HepG2 (cell line): Measurements from ENCODE around the gene TCEA3. TPM values are rescaled to one million over a fixed set of nuclear protein-coding genes. Genes with fewer than 3 reads are reported as not detected.

Source experiments
- AKAP8 ChIP-seq: sonication (generic); formaldehyde crosslinking; IDR thresholded peaks from 2 replicates; pipeline ENCODE4 v1.5.1; 2020; ENCODE audit warnings: mild to moderate bottlenecking, missing genetic modification reagents
- ARID4A ChIP-seq: sonication (generic); formaldehyde crosslinking; IDR thresholded peaks from 2 replicates; pipeline ENCODE4 v1.5.0; 2020; ENCODE audit warnings: mild to moderate bottlenecking, missing genetic modification reagents, borderline replicate concordance
- ARNT2 ChIP-seq: sonication (generic); formaldehyde crosslinking; IDR thresholded peaks from 2 replicates; pipeline ENCODE4 v1.8.0; 2022; ENCODE audit warnings: mild to moderate bottlenecking, low read depth, missing genetic modification reagents, moderate library complexity
- ATF3 ChIP-seq: sonication (generic); formaldehyde crosslinking; IDR thresholded peaks from 2 replicates; pipeline ENCODE4 v1.4.0; 2020; ENCODE audit warnings: missing genetic modification reagents
- CBFB ChIP-seq: sonication (generic); formaldehyde crosslinking; IDR thresholded peaks from 2 replicates; pipeline ENCODE4 v1.4.0; 2020; ENCODE audit warnings: missing genetic modification reagents
- CENPBD1 ChIP-seq: sonication (generic); formaldehyde crosslinking; IDR thresholded peaks from 2 replicates; pipeline ENCODE4 v1.8.0; 2022; ENCODE audit warnings: missing genetic modification reagents, low read depth, mild to moderate bottlenecking, borderline replicate concordance
- ETV5 ChIP-seq: IDR thresholded peaks from 2 replicates; pipeline ENCODE4 v1.6.1; 2018; ENCODE audit warnings: missing biosample characterization, missing genetic modification reagents, inconsistent platforms, borderline replicate concordance
- FOXO1 ChIP-seq: sonication (generic); formaldehyde crosslinking; IDR thresholded peaks from 2 replicates; pipeline ENCODE4 v1.4.0; 2020; ENCODE audit warnings: missing genetic modification reagents
- GMEB1 ChIP-seq: sonication (generic); formaldehyde crosslinking; IDR thresholded peaks from 2 replicates; pipeline ENCODE4 v1.5.1; 2020; ENCODE audit warnings: missing genetic modification reagents, mild to moderate bottlenecking, borderline replicate concordance
- JUN ChIP-seq: sonication (generic); formaldehyde crosslinking; IDR thresholded peaks from 2 replicates; pipeline ENCODE4 v1.4.0; 2020; ENCODE audit warnings: mild to moderate bottlenecking, missing genetic modification reagents
- MYC ChIP-seq: sonication (generic); formaldehyde crosslinking; IDR thresholded peaks from 2 replicates; pipeline ENCODE4 v1.9.0; 2021; ENCODE audit warnings: missing genetic modification reagents, borderline replicate concordance
- PLRG1 ChIP-seq: fragments of 450-650 bp; conservative IDR thresholded peaks from 2 replicates; pipeline ENCODE4 v1.6.1; 2016
- REPIN1 ChIP-seq: sonication (generic); formaldehyde crosslinking; IDR thresholded peaks from 2 replicates; pipeline ENCODE4 v1.8.0; 2022; ENCODE audit warnings: missing genetic modification reagents, low read depth, mild to moderate bottlenecking, borderline replicate concordance
- ZNF274 ChIP-seq: sonication (generic); formaldehyde crosslinking; IDR thresholded peaks from 2 replicates; pipeline ENCODE4 v1.5.1; 2020; ENCODE audit warnings: mild to moderate bottlenecking, missing genetic modification reagents
- ZNF547 ChIP-seq: sonication (generic); formaldehyde crosslinking; IDR thresholded peaks from 2 replicates; pipeline ENCODE4 v1.5.1; 2020; ENCODE audit warnings: mild to moderate bottlenecking, missing genetic modification reagents
- ZNF563 ChIP-seq: sonication (generic); formaldehyde crosslinking; IDR thresholded peaks from 2 replicates; pipeline ENCODE4 v1.8.0; 2022; ENCODE audit warnings: mild to moderate bottlenecking, moderate library complexity, missing genetic modification reagents
- ZNF589 ChIP-seq: sonication (generic); formaldehyde crosslinking; conservative IDR thresholded peaks from 2 replicates; pipeline ENCODE4 v1.8.0; 2022; ENCODE audit warnings: mild to moderate bottlenecking, moderate library complexity, missing genetic modification reagents
- ZNF709 ChIP-seq: sonication (generic); formaldehyde crosslinking; IDR thresholded peaks from 2 replicates; pipeline ENCODE4 v1.5.0; 2020; ENCODE audit warnings: mild to moderate bottlenecking, missing genetic modification reagents
- ZNF724P ChIP-seq: sonication (generic); formaldehyde crosslinking; IDR thresholded peaks from 2 replicates; pipeline ENCODE4 v1.8.0; 2022; ENCODE audit warnings: missing genetic modification reagents, borderline replicate concordance
- ZNF784 ChIP-seq: sonication (generic); formaldehyde crosslinking; IDR thresholded peaks from 2 replicates; pipeline ENCODE4 v1.5.1; 2020; ENCODE audit warnings: missing genetic modification reagents, mild to moderate bottlenecking, borderline replicate concordance
- ZSCAN21 ChIP-seq: sonication (generic); formaldehyde crosslinking; IDR thresholded peaks from 2 replicates; pipeline ENCODE4 v1.8.0; 2022; ENCODE audit warnings: mild to moderate bottlenecking, missing genetic modification reagents, moderate library complexity, borderline replicate concordance
- polyA plus RNA-seq, 8 experiments: library from polyadenylated mRNA; depleted of rRNA in 3 of 8; stranded (reverse) in 7 of 8; unstranded in 1 of 8; fragments of >200 nt; fragmentation: Illumina TruSeq in 4 of 8; extraction: Trizol in 4 of 8; gene quantifications; 2 replicates each; pipeline versions ENCODE4 v1.2.1 to v1.2.3, GENCODE V29; 2011 to 2016; ENCODE audit warnings: low read depth in 4 of 8, missing spikeins in 1 of 8, mixed read lengths in 1 of 8; ENCODE audit not compliant: insufficient read depth in 1 of 8
- total RNA-seq, 5 experiments: library from RNA; depleted of rRNA; stranded (reverse); fragments of >200 nt; fragmentation: Illumina TruSeq; extraction: Trizol; gene quantifications; 2 replicates each; pipeline ENCODE4 v1.2.3, GENCODE V29; 2016; ENCODE audit warnings: low read depth in 1 of 5

The TCEA3 gene
- total and polyA plus RNA-seq, 2 of the 13 experiments (the other 11 are each of a cell fraction or from before 2014, with no cell fraction given): 55.5 to 84.6 TPM

- peak; percentile 64 for TF ChIP-seq ARID4A (CRISPR knock-in tag)
- peak; percentile 75; the same call in 1 of the 2 replicates for TF ChIP-seq CBFB
- 0 out of 2 replicates have a peak, but pooled peaks have one; percentile 21 for TF ChIP-seq ATF3 (CRISPR knock-in tag)
- 0 out of 2 replicates have a peak, but pooled peaks have one; percentile 50 for TF ChIP-seq CENPBD1
- peak; percentile 93 for TF ChIP-seq GMEB1 (CRISPR knock-in tag)
- TF ChIP-seq ZNF709: no peak
- 0 out of 2 replicates have a peak, but pooled peaks have one; percentile 72 for TF ChIP-seq ZNF589 (CRISPR knock-in tag)
- TF ChIP-seq ARNT2 (CRISPR knock-in tag): peak; percentile 77; the same call in 1 of the 2 replicates
- TF ChIP-seq ZNF724P: no peak
- 0 out of 2 replicates have a peak, but pooled peaks have one; percentile 25 for TF ChIP-seq ZNF563 (CRISPR knock-in tag)
- peak; percentile 51; the same call in 1 of the 2 replicates for TF ChIP-seq ZNF784 (CRISPR knock-in tag)
- 0 out of 2 replicates have a peak, but pooled peaks have one; percentile 43 for TF ChIP-seq ZNF547 (CRISPR knock-in tag)
- TF ChIP-seq JUN (CRISPR knock-in tag): peak; percentile 27; the same call in 1 of the 2 replicates
- no peak for TF ChIP-seq PLRG1
- TF ChIP-seq ZNF274 (CRISPR knock-in tag): peak; percentile 79; the same call in 1 of the 2 replicates
- peak; percentile 54; the same call in 1 of the 2 replicates for TF ChIP-seq MYC
- TF ChIP-seq REPIN1: peak; percentile 90
- TF ChIP-seq FOXO1 (CRISPR knock-in tag): no peak
- TF ChIP-seq AKAP8 (CRISPR knock-in tag): peak; percentile 77
- TF ChIP-seq ZSCAN21 (CRISPR knock-in tag): peak; percentile 91; the same call in 1 of the 2 replicates
- 0 out of 2 replicates have a peak, but pooled peaks have one; percentile 24 for TF ChIP-seq ETV5 (CRISPR knock-in tag)
Measured at GRCh38 chr1:23368562-23369334, 55.8 kb downstream of the TCEA3 start (continued).
